Measurements from ENCODE around the gene GDF7.

Gene GDF7

GRCh38 chr2:20646446-20646845 lies 20.5 kb upstream of the GDF7 start:
- DNase-seq, result no peak

- DNase-seq, result no peak
These were observed 19.7 kb upstream of the GDF7 start for GRCh38 chr2:20647211-20647610.

GRCh38 chr2:20647738-20648137 lies 19.2 kb upstream of the GDF7 start:
- no peak for DNase-seq

GRCh38 chr2:20648206-20648605 lies 18.7 kb upstream of the GDF7 start:
- DNase-seq, result no peak

- no peak for DNase-seq
These were observed 18.1 kb upstream of the GDF7 start for GRCh38 chr2:20648831-20649230.

- no peak for DNase-seq
These were observed 17.4 kb upstream of the GDF7 start for GRCh38 chr2:20649576-20649975.

GRCh38 chr2:20649976-20650375 lies 17.0 kb upstream of the GDF7 start:
- no peak for DNase-seq

GRCh38 chr2:20650393-20650876 lies 16.5 kb upstream of the GDF7 start:
- DNase-seq, result no peak

GRCh38 chr2:20650877-20651730 lies 15.8 kb upstream of the GDF7 start, which contains the start of gene HS1BP3:
HS1BP3 (minus strand) TSS chr2:20651098; CDS start chr2:20651063, 35 bp downstream.
- DNase-seq, result no peak

- no peak for DNase-seq
These were observed 15.2 kb upstream of the GDF7 start for GRCh38 chr2:20651731-20652099.

GRCh38 chr2:20652141-20652540 lies 14.8 kb upstream of the GDF7 start:
- DNase-seq, result no peak

- no peak for DNase-seq
These were observed 14.0 kb upstream of the GDF7 start for GRCh38 chr2:20652673-20653575.

- DNase-seq, result no peak
These were observed 13.0 kb upstream of the GDF7 start for GRCh38 chr2:20653695-20654534.

- DNase-seq, result no peak
These were observed 12.5 kb upstream of the GDF7 start for GRCh38 chr2:20654535-20654813.

- no peak for DNase-seq
These were observed 10.4 kb upstream of the GDF7 start for GRCh38 chr2:20656561-20656960.

GRCh38 chr2:20657522-20658235 lies 9.3 kb upstream of the GDF7 start:
- DNase-seq, result no peak

- DNase-seq, result no peak
These were observed 6.2 kb upstream of the GDF7 start for GRCh38 chr2:20660506-20661420.

GRCh38 chr2:20661421-20662307 lies 5.3 kb upstream of the GDF7 start:
- DNase-seq, result no peak

GRCh38 chr2:20662308-20662937 lies 4.5 kb upstream of the GDF7 start:
- no peak for DNase-seq
